Kidney glomerular epithelial cell (primary cell): ENCODE measurements around the gene EXD1.
"Not testable (repeated sequence)": the region's sequence is repeated elsewhere in the genome, so short reads cannot be mapped to it uniquely, and the experiment has no call there.

Source experiments
- DNase-seq: peaks from one replicate; lab custom pipeline; 2025; lab: John Stamatoyannopoulos, UW

EXD1 gene

GRCh38 chr15:41139619-41140018 lies 90.9 kb downstream of the EXD1 start:
- DNase-seq, result no peak

GRCh38 chr15:41139112-41139511 lies 91.4 kb downstream of the EXD1 start:
- DNase-seq, result not testable (repeated sequence)

GRCh38 chr15:41135580-41135979 lies 95.0 kb downstream of the EXD1 start:
- DNase-seq, result not testable (repeated sequence)

- no peak for DNase-seq
These were observed 97.1 kb downstream of the EXD1 start for GRCh38 chr15:41133454-41133853.
